Measurements from ENCODE around the gene NR1D1.

Gene NR1D1

GRCh38 chr17:40098846-40099618, 1.4 kb downstream of the NR1D1 start:
- Histone ChIP-seq H3K27ac (peak overlapping the region; percentile 85), H4K20me1 (ENCODE audit: insufficient read depth) (no peaks in the 10 kb centered on the region), H3K9ac (peak overlapping the region; percentile 64), H3K79me2 (ENCODE audit: insufficient read depth, low read depth) (peaks cover 5% of the 10 kb centered on the region; the same call in 1 of the 2 replicates), H3K36me3 (ENCODE audit: insufficient read depth) (no peaks in the 10 kb centered on the region), H3K4me3 (IDR thresholded peaks at IDR 0.05; ENCODE audit: insufficient read depth, low read depth, low read length) (peak overlapping the region; percentile 58), H3K4me1 (ENCODE audit: low read depth, poor library complexity, severe bottlenecking) (peaks cover 59% of the 10 kb centered on the region), H2AFZ (ENCODE audit: low read depth) (peak overlapping the region; percentile 38; the same call in 1 of the 2 replicates), H3K27me3 (ENCODE audit: insufficient read depth, low read depth) (no peaks in the 10 kb centered on the region), H3K4me2 (peak overlapping the region; percentile 95)
- no peak for TF ChIP-seq CTCF (conservative IDR thresholded peaks at IDR 0.05; ENCODE audit: low read depth, low read length)

DNA sequence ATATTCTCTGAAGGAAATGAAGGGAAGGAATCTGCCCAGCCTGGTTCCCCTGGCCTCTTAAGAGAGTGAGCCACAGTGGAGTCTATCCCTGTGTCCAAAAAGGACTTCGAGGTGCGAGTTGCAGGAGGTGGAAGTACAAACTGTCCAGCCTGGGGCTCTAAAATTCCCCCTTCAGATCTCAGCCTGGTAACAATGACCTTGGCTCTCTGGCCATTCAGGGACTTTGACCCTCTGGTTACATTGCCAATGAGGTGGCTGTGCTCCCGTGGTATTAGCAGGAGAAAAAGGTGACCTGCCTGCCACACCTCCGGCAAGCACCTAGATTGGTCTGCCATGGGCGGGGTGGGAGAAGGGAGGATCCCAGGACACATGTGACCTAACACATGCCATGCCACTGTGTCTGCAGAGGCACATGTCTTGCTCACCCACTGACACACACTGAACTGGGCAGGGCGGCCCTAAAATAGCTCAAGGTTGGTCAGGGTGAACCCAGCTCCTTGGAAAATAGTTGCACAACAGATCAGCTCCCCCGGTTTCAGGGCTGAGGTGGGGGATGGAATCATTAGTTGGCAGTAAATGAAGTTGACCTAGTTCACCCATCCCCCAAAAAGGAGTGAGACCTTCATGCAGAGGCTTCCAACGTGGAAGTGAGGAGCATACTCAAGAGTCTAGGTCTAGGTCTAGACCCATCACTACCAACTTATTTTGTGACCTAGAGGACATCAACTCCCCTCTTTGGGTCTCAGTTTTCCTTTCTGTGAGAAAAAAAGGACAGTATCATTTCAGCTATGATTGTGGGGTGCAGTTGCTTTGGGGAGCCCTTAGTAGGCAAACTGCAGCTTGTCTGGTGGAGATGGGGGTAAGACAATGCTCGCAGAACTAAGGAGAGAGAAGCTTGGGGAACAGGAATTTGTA, 2.2 kb downstream of the NR1D1 start:
- Histone ChIP-seq H3K79me2 (ENCODE audit: insufficient read depth, low read depth) (peaks cover 5% of the 10 kb centered on the region; the same call in 1 of the 2 replicates), H3K4me1 (ENCODE audit: low read depth, poor library complexity, severe bottlenecking) (peaks cover 51% of the 10 kb centered on the region), H3K27me3 (ENCODE audit: insufficient read depth, low read depth) (no peaks in the 10 kb centered on the region), H3K4me3 (IDR thresholded peaks at IDR 0.05; ENCODE audit: insufficient read depth, low read depth, low read length) (no peak overlapping the region), H4K20me1 (ENCODE audit: insufficient read depth) (no peaks in the 10 kb centered on the region), H3K4me2 (peak overlapping the region; percentile 95), H3K36me3 (ENCODE audit: insufficient read depth) (no peaks in the 10 kb centered on the region), H3K27ac (peak overlapping the region; percentile 85), H2AFZ (ENCODE audit: low read depth) (peak overlapping the region; percentile 31; the same call in 1 of the 2 replicates), H3K9ac (peak overlapping the region; percentile 50)
- no peak for TF ChIP-seq CTCF (conservative IDR thresholded peaks at IDR 0.05; ENCODE audit: low read depth, low read length)

DNA sequence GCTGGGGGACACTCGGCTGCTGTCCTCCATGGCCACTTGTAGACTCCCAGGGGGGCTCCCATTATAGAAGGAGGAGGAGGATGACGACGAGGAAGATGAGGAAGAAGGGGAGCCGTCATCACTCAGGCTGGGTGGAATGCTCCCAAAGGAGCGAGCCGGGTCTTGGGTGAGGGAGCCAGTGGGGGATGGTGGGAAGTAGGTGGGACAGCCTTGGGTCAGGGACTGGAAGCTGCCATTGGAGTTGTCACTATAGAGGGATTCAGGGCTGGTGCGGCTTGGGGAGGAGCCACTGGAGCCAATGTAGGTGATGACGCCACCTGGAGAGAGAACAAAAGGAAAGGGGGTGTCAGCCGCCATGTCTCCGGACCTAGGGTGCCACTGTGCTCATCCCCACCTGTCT, 3.3 kb downstream of the NR1D1 start:
- Histone ChIP-seq H3K4me2 (no peak overlapping the region), H3K79me2 (ENCODE audit: insufficient read depth, low read depth) (peaks cover 5% of the 10 kb centered on the region; the same call in 1 of the 2 replicates), H3K4me3 (IDR thresholded peaks at IDR 0.05; ENCODE audit: insufficient read depth, low read depth, low read length) (no peak overlapping the region), H3K36me3 (ENCODE audit: insufficient read depth) (no peaks in the 10 kb centered on the region), H4K20me1 (ENCODE audit: insufficient read depth) (no peaks in the 10 kb centered on the region), H3K9ac (no peak overlapping the region), H3K27me3 (ENCODE audit: insufficient read depth, low read depth) (no peaks in the 10 kb centered on the region), H3K27ac (no peak overlapping the region), H3K4me1 (ENCODE audit: low read depth, poor library complexity, severe bottlenecking) (peaks cover 40% of the 10 kb centered on the region), H2AFZ (ENCODE audit: low read depth) (no peak overlapping the region)
- no peak for TF ChIP-seq CTCF (conservative IDR thresholded peaks at IDR 0.05; ENCODE audit: low read depth, low read length)

DNA sequence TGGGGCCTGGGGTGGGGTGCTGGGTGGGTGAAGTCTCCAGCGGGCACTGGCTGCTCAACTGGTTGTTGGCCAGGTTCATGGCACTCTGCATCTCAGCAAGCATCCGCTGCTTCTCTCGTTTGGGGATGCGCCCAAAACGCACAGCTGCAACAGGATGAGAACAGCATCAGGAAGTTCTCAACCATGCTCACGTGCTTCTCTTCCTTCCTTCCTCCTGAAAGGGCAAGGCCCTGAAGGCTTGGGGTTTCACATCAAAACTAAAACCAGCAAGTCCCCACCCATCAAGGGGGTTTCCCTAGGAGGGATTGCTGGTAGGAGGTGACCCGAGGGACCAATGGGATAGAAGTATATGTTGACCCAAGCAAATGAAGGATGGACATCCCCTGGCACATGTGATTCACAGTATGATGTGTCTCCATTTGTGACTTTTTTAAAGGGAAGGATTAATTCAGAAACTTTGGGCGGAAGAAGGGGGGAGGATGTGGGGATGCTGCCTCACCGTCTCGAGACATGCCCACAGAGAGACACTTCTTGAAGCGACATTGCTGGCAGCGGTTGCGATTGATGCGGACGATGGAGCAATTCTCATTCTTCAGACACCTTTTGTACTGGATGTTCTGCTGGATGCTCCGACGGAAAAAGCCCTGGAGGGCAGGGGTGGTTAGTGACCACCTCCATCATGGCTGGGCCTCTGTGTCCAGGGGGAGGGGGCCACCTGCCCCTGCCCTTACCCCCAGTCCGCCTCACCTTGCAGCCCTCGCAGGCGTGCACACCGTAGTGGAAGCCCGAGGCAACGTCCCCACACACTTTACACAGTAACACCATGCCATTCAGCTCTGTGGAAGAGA, 4.2 kb downstream of the NR1D1 start:
- Histone ChIP-seq H3K4me2 (no peak overlapping the region), H3K9ac (no peak overlapping the region), H3K4me3 (IDR thresholded peaks at IDR 0.05; ENCODE audit: insufficient read depth, low read depth, low read length) (no peak overlapping the region), H3K27me3 (ENCODE audit: insufficient read depth, low read depth) (no peaks in the 10 kb centered on the region), H4K20me1 (ENCODE audit: insufficient read depth) (no peaks in the 10 kb centered on the region), H2AFZ (ENCODE audit: low read depth) (no peak overlapping the region), H3K79me2 (ENCODE audit: insufficient read depth, low read depth) (peaks cover 5% of the 10 kb centered on the region; the same call in 1 of the 2 replicates), H3K27ac (no peak overlapping the region), H3K4me1 (ENCODE audit: low read depth, poor library complexity, severe bottlenecking) (peaks cover 30% of the 10 kb centered on the region), H3K36me3 (ENCODE audit: insufficient read depth) (no peaks in the 10 kb centered on the region)
- TF ChIP-seq CTCF (conservative IDR thresholded peaks at IDR 0.05; ENCODE audit: low read depth, low read length), result no peak

All from KMS-11 (cell line).